Measurements from ENCODE around the gene JARID2. TPM values are rescaled to one million over a fixed set of nuclear protein-coding genes. Genes with fewer than 3 reads are reported as not detected.

JARID2 gene
- total and polyA plus RNA-seq, 9 of the 15 experiments (the other 6 are each of a cell fraction or from before 2014, with no cell fraction given): 5.0 to 29.0 (median 15.6) TPM

DNA sequence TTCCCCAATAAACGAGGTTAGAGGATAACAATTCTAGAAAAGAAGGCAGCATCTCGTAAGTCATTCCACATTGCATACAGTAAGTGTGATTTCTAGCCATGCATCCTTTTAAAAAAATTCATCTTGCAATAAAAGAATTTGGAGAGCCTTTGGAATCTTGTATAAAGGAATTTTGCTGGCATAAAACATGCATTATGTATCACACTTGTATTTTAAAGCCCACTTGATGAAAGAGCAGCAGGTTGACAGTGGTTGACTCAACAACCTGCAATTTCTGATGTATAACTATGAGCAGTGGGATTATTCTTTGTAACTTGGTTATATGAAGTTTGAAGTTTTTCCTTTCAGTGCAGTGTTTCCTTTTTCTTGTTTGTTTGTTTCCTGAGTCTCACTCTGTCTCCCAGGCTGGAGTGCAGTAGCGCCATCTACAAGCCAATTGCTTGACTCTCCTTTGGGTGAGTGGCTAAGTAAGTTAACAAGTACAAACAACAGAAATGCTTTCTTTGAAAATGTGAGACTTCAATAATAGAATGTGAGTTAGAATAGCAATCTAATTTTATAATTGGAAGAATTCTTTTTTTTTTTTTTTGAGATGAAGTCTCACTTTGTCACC, 39.9 kb downstream of the JARID2 start (continued):
- TF ChIP-seq, protein P1, sequence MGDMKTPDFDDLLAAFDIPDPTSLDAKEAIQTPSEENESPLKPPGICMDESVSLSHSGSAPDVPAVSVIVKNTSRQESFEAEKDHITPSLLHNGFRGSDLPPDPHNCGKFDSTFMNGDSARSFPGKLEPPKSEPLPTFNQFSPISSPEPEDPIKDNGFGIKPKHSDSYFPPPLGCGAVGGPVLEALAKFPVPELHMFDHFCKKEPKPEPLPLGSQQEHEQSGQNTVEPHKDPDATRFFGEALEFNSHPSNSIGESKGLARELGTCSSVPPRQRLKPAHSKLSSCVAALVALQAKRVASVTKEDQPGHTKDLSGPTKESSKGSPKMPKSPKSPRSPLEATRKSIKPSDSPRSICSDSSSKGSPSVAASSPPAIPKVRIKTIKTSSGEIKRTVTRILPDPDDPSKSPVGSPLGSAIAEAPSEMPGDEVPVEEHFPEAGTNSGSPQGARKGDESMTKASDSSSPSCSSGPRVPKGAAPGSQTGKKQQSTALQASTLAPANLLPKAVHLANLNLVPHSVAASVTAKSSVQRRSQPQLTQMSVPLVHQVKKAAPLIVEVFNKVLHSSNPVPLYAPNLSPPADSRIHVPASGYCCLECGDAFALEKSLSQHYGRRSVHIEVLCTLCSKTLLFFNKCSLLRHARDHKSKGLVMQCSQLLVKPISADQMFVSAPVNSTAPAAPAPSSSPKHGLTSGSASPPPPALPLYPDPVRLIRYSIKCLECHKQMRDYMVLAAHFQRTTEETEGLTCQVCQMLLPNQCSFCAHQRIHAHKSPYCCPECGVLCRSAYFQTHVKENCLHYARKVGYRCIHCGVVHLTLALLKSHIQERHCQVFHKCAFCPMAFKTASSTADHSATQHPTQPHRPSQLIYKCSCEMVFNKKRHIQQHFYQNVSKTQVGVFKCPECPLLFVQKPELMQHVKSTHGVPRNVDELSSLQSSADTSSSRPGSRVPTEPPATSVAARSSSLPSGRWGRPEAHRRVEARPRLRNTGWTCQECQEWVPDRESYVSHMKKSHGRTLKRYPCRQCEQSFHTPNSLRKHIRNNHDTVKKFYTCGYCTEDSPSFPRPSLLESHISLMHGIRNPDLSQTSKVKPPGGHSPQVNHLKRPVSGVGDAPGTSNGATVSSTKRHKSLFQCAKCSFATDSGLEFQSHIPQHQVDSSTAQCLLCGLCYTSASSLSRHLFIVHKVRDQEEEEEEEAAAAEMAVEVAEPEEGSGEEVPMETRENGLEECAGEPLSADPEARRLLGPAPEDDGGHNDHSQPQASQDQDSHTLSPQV (IDR thresholded peaks at IDR 0.05): no peak
- no peak for TF ChIP-seq ADNP (tag; IDR thresholded peaks at IDR 0.05)
- TF ChIP-seq CBFA2T2 (conservative IDR thresholded peaks at IDR 0.05): no peak
- TF ChIP-seq, protein P2, sequence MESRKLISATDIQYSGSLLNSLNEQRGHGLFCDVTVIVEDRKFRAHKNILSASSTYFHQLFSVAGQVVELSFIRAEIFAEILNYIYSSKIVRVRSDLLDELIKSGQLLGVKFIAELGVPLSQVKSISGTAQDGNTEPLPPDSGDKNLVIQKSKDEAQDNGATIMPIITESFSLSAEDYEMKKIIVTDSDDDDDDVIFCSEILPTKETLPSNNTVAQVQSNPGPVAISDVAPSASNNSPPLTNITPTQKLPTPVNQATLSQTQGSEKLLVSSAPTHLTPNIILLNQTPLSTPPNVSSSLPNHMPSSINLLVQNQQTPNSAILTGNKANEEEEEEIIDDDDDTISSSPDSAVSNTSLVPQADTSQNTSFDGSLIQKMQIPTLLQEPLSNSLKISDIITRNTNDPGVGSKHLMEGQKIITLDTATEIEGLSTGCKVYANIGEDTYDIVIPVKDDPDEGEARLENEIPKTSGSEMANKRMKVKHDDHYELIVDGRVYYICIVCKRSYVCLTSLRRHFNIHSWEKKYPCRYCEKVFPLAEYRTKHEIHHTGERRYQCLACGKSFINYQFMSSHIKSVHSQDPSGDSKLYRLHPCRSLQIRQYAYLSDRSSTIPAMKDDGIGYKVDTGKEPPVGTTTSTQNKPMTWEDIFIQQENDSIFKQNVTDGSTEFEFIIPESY (CRISPR knock-in tag; IDR thresholded peaks at IDR 0.05): peak; percentile 66; the same call in 1 of the 2 replicates
- TF ChIP-seq PRMT5 (CRISPR knock-in tag; IDR thresholded peaks at IDR 0.05): no peak
- TF ChIP-seq ZNF224 (CRISPR knock-in tag; IDR thresholded peaks at IDR 0.05): no peak
- no peak for TF ChIP-seq OTX1 (CRISPR knock-in tag; IDR thresholded peaks at IDR 0.05)
- 0 out of 2 replicates have a peak, but pooled peaks have one; percentile 24 for TF ChIP-seq KLF16 (IDR thresholded peaks at IDR 0.05)
- peak; percentile 31 to 67; a peak in 2 of 4 replicates for TF ChIP-seq RAD21 (CRISPR knock-in tag; conservative IDR thresholded peaks at IDR 0.05 in 1 of 2, IDR thresholded peaks at IDR 0.05 in 1 of 2)
- TF ChIP-seq DLX4 (CRISPR knock-in tag; IDR thresholded peaks at IDR 0.05): no peak
- no peak for TF ChIP-seq ZNF41 (CRISPR knock-in tag; conservative IDR thresholded peaks at IDR 0.05)
- peak; percentile 19; the same call in 1 of the 2 replicates for TF ChIP-seq REST (IDR thresholded peaks at IDR 0.05; ENCODE audit: borderline replicate concordance)
- no peak for TF ChIP-seq REST (CRISPR knock-in tag; IDR thresholded peaks at IDR 0.05; ENCODE audit: low read depth)

Data from K562 (cell line).